ENCODE data around the gene SCN4A. TPM values are rescaled to one million over a fixed set of nuclear protein-coding genes. Genes with fewer than 3 reads are reported as not detected.
"Not testable (repeated sequence)": the region's sequence is repeated elsewhere in the genome, so short reads cannot be mapped to it uniquely, and the experiment has no call there.

The SCN4A gene
- total RNA-seq, 2 experiments from 2014 or later, result 0.08 to 0.13 TPM

GRCh38 chr17:64007089-64007837, 34.5 kb upstream of the SCN4A start:
- H3K27me3 Mint-ChIP-seq, DNase-seq, H3K4me3 Mint-ChIP-seq, H3K9me3 Mint-ChIP-seq: not testable (repeated sequence)
- Mint-ChIP-seq H3K4me1 (peaks cover 52% of the 10 kb centered on the region), H3K27ac (peak overlapping the region; percentile 54), H3K36me3 (ENCODE audit: low read depth) (peaks cover 75% of the 10 kb centered on the region)
- ChIA-PET CTCF (interaction anchor here (1.0 to 2.8 kb wide), 3 partner anchors 9 to 19 kb away, joined by 3 to 6 read pairs (median 6); no protein-coding TSS in a partner anchor), POLR2A (interaction anchor here (0.6 to 1.5 kb wide), 3 partner anchors 13 to 17 kb away, joined by 3 to 4 read pairs (median 3); partner anchors contain the start of gene ICAM2)

- H3K9me3 Mint-ChIP-seq, result no peaks in the 10 kb centered on the region
- no peak overlapping the region for H3K4me3 Mint-ChIP-seq
- CTCF ChIA-PET, result interaction anchor here (0.7 to 2.8 kb wide), 5 partner anchors 10 to 123 kb away, joined by 3 to 6 read pairs (median 6); no protein-coding TSS in a partner anchor
- H3K4me1 Mint-ChIP-seq, result peaks cover 50% of the 10 kb centered on the region
- no peak overlapping the region for H3K27ac Mint-ChIP-seq
- POLR2A ChIA-PET, result interaction anchor here (1.0 to 1.5 kb wide), 3 partner anchors 14 to 18 kb away, joined by 3 to 6 read pairs (median 3); partner anchors contain the start of gene ICAM2
- no peak for DNase-seq
- H3K27me3 Mint-ChIP-seq, result no peaks in the 10 kb centered on the region
- H3K36me3 Mint-ChIP-seq (ENCODE audit: low read depth), result peaks cover 70% of the 10 kb centered on the region
Measured at GRCh38 chr17:64006361-64007088, 33.8 kb upstream of the SCN4A start.

GRCh38 chr17:64005734-64006167, 33.0 kb upstream of the SCN4A start:
- H3K27ac Mint-ChIP-seq, result no peak overlapping the region
- CTCF ChIA-PET, result interaction anchor here (0.7 to 2.8 kb wide), 5 partner anchors 11 to 123 kb away, joined by 3 to 6 read pairs (median 6); no protein-coding TSS in a partner anchor
- DNase-seq, result no peak
- H3K36me3 Mint-ChIP-seq (ENCODE audit: low read depth), result peaks cover 62% of the 10 kb centered on the region
- POLR2A ChIA-PET, result interaction anchor here (1.1 kb wide), 1 partner anchor 14 kb away, joined by 6 read pairs; the partner anchor contains the start of gene ICAM2
- no peaks in the 10 kb centered on the region for H3K27me3 Mint-ChIP-seq
- no peak overlapping the region for H3K4me3 Mint-ChIP-seq
- H3K4me1 Mint-ChIP-seq, result peaks cover 46% of the 10 kb centered on the region
- H3K9me3 Mint-ChIP-seq, result no peaks in the 10 kb centered on the region

- no peaks in the 10 kb centered on the region for H3K27me3 Mint-ChIP-seq
- DNase-seq, result no peak
- peaks cover 47% of the 10 kb centered on the region for H3K4me1 Mint-ChIP-seq
- ChIA-PET CTCF (interaction anchor here (1.2 to 2.8 kb wide), 4 partner anchors 12 to 86 kb away, joined by 5 to 6 read pairs (median 6); no protein-coding TSS in a partner anchor), POLR2A (interaction anchor here (0.7 to 1.8 kb wide), 4 partner anchors 11 to 19 kb away, joined by 3 to 5 read pairs (median 4); partner anchors contain the start of gene ICAM2)
- peaks cover 55% of the 10 kb centered on the region for H3K36me3 Mint-ChIP-seq (ENCODE audit: low read depth)
- no peak overlapping the region for H3K4me3 Mint-ChIP-seq
- no peaks in the 10 kb centered on the region for H3K9me3 Mint-ChIP-seq
- no peak overlapping the region for H3K27ac Mint-ChIP-seq
Measured at GRCh38 chr17:64004903-64005733, 32.4 kb upstream of the SCN4A start.

DNA sequence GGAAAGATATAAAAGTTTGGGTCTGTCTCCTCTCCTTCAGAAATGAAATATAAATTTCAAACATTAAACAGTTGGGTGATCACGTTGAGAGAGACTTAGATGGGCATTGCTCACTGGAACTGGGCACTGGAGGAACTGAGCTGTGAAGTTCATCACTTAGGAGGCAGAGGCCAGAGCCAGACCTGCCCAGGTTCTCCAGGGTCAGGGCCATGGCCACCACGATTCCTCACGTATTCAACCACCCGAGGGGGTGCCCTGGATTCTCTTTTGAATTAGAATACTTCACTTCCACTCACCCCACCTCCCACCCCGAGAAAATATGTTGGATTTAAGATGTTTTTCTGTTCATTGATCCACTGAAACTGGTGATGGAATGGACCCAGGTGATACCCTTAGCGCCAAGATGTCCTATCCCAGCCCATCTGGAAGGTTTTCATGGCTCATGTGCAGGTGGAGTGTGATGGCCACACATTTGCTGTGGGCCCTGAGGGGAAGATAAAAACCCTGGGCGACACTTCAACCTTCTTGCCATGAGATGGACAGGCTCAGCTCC, 31.6 kb upstream of the SCN4A start:
- H3K9me3 Mint-ChIP-seq, result no peaks in the 10 kb centered on the region
- no peaks in the 10 kb centered on the region for H3K27me3 Mint-ChIP-seq
- peaks cover 53% of the 10 kb centered on the region for H3K36me3 Mint-ChIP-seq (ENCODE audit: low read depth)
- peaks cover 47% of the 10 kb centered on the region for H3K4me1 Mint-ChIP-seq
- no peak overlapping the region for H3K4me3 Mint-ChIP-seq
- ChIA-PET CTCF (interaction anchor here (1.2 to 2.8 kb wide), 2 partner anchors 22 to 85 kb away, joined by 5 to 6 read pairs; no protein-coding TSS in a partner anchor), POLR2A (interaction anchor here (0.7 to 1.8 kb wide), 4 partner anchors 10 to 20 kb away, joined by 3 to 5 read pairs (median 4); partner anchors contain the start of gene ICAM2)
- DNase-seq, result no peak
- H3K27ac Mint-ChIP-seq, result peak overlapping the region; percentile 31

GRCh38 chr17:64003526-64004121, 30.9 kb upstream of the SCN4A start:
- H3K27me3 Mint-ChIP-seq, result no peaks in the 10 kb centered on the region
- no peaks in the 10 kb centered on the region for H3K9me3 Mint-ChIP-seq
- POLR2A ChIA-PET, result interaction anchor here (0.8 to 4.4 kb wide), 3 partner anchors 10 to 17 kb away, joined by 3 to 13 read pairs (median 5); partner anchors contain the start of gene ICAM2
- H3K36me3 Mint-ChIP-seq (ENCODE audit: low read depth), result peaks cover 52% of the 10 kb centered on the region
- DNase-seq, result no peak
- CTCF ChIA-PET, result no interaction called here
- H3K4me3 Mint-ChIP-seq, result no peak overlapping the region
- H3K27ac Mint-ChIP-seq, result peak overlapping the region; percentile 21
- peaks cover 48% of the 10 kb centered on the region for H3K4me1 Mint-ChIP-seq

GRCh38 chr17:64002658-64003525, 30.2 kb upstream of the SCN4A start:
- no peak overlapping the region for H3K4me3 Mint-ChIP-seq

DNA sequence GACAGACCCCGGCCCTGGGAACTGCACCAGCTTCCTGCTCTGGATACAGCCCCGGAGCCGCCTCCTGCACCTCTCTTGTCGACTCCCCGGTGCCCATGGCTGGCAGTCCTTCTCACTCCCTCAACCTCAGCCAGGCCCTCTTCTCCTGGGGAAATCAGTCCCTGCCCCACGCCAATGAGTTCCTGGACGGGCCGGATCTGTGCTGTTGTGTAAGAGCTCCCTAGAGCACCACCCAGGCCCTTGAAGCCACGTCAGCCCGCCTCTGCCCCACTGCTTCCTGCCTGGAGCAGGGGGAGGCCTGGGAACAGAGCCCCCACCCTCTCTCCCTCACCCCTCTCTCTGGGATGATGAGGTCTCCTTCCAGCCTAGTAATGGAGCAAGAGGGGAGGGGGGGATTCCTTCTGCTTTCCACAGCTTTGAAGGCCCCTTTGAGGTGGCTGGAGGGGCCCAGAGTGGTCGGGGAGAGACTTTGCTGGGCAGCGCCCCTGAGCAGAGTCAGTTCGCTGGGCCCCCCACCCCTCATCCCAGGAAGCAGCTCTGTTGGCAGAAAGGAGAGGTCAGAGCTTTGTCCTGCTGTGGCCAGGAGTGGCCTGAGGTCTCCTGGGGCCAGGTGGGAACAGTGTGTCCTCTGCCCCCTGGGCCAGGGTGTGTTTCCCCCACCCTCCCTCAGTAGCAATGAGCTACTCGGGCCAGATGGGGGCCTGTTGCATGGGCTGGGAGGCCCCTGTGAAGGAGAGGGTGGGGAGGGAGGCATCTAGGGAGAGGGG, 29.2 kb upstream of the SCN4A start:
- DNase-seq, result no peak
- ChIA-PET CTCF (interaction anchor here (1.1 to 1.3 kb wide), 3 partner anchors 15 to 28 kb away, joined by 4 to 5 read pairs (median 4); no protein-coding TSS in a partner anchor), POLR2A (interaction anchor here (0.7 to 9.1 kb wide), 4 partner anchors 11 to 22 kb away, joined by 3 to 79 read pairs (median 8); partner anchors contain the start of gene ICAM2)
- no peak overlapping the region for H3K4me3 Mint-ChIP-seq
- peaks cover under 1% of the 10 kb centered on the region for H3K27me3 Mint-ChIP-seq
- H3K36me3 Mint-ChIP-seq (ENCODE audit: low read depth), result peaks cover 50% of the 10 kb centered on the region
- peaks cover 47% of the 10 kb centered on the region for H3K4me1 Mint-ChIP-seq
- no peaks in the 10 kb centered on the region for H3K9me3 Mint-ChIP-seq
- no peak overlapping the region for H3K27ac Mint-ChIP-seq

More at GRCh38 chr17:64002658-64003525, 30.2 kb upstream of the SCN4A start:
- Mint-ChIP-seq H3K36me3 (ENCODE audit: low read depth) (peaks cover 52% of the 10 kb centered on the region), H3K4me1 (peaks cover 47% of the 10 kb centered on the region), H3K27ac (no peak overlapping the region), H3K9me3 (no peaks in the 10 kb centered on the region), H3K27me3 (no peaks in the 10 kb centered on the region)
- POLR2A ChIA-PET, result interaction anchor here (0.8 to 4.4 kb wide), 2 partner anchors 10 to 17 kb away, joined by 3 to 13 read pairs; no protein-coding TSS in a partner anchor
- DNase-seq, result no peak
- CTCF ChIA-PET, result interaction anchor here (1.3 kb wide), 2 partner anchors 14 to 27 kb away, joined by 4 read pairs; no protein-coding TSS in a partner anchor

DNA sequence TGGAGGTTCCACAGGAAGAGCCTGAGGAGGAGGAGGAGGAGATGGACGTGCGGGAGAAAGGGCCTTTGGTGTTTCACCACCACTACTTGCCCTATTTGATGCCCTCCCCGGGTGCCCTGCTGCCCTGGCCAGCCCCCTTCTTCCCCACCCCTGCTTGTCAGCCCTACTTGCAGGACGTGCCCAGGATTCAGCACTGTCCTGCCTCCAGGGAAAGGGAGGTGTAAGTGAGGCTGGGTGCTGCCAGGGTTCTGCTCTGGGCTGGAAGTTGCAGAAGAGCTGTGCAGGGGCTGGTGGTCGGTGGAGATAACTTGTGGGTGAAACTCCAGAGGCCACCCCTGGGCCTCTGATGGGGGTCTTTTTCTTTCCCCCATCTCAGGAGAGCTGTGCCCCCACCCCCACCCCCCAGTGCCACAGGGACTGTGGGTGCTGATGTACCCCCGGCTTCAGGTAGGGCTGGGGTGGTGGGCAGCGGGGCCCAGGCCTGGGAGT, 28.4 kb upstream of the SCN4A start:
- Mint-ChIP-seq H3K27ac (no peak overlapping the region), H3K4me3 (no peak overlapping the region), H3K4me1 (peaks cover 49% of the 10 kb centered on the region), H3K36me3 (ENCODE audit: low read depth) (peaks cover 49% of the 10 kb centered on the region), H3K9me3 (no peaks in the 10 kb centered on the region), H3K27me3 (peaks cover 8% of the 10 kb centered on the region)
- DNase-seq, result no peak
- CTCF ChIA-PET, result interaction anchor here (1.1 to 4.4 kb wide), 4 partner anchors 15 to 28 kb away, joined by 4 to 26 read pairs (median 4); no protein-coding TSS in a partner anchor
- POLR2A ChIA-PET, result interaction anchor here (1.3 to 9.1 kb wide), 3 partner anchors 11 to 19 kb away, joined by 4 to 79 read pairs (median 13); partner anchors contain the start of gene ICAM2
